Caco-2 (cell line): ENCODE data around the gene KRT77. TPM values are rescaled to one million over a fixed set of nuclear protein-coding genes. Genes with fewer than 3 reads are reported as not detected.

Source experiments
- BruUV-seq: library from RNA; stranded (reverse); fragments of 400-500 nt; replicated peaks from 2 replicates; lab custom pipeline; 2021; lab: Mats Ljungman, UMichigan
- CTCF ChIA-PET: fragments of 300-600 bp; sonication (Branson Sonifier 250); formaldehyde crosslinking; loops from one replicate; lab custom pipeline; 2022; ENCODE audit warnings: antibody characterized with exemption; lab: Charles Lee
- POLR2A ChIA-PET: fragments of 300-600 bp; sonication (Branson Sonifier 250); formaldehyde crosslinking; loops from one replicate; lab custom pipeline; 2022; ENCODE audit warnings: antibody characterized with exemption; lab: Charles Lee
- DNase-seq, 2 experiments: peaks; one replicate each; pipeline versions ENCODE4 v3.0.0 to v3.0.0-alpha.2; 2020 to 2022
- H3K27me3 ChIP-seq: replicated peaks from 2 replicates; pipeline ENCODE4 v1.6.0; 2011; ENCODE audit warnings: low read length; ENCODE audit not compliant: control insufficient read depth, insufficient read depth
- H3K36me3 ChIP-seq: 2 replicates; pipeline ENCODE4 v1.5.1; 2011; ENCODE audit warnings: low read length; ENCODE audit not compliant: control insufficient read depth, insufficient read depth
- H3K4me1 ChIP-seq: fragments of 250-450 bp; sonication (Bioruptor Pico); 2 replicates; pipeline ENCODE4 v1.5.1; 2020; ENCODE audit warnings: mild to moderate bottlenecking
- H3K4me3 ChIP-seq: 2 replicates; pipeline ENCODE4 v1.5.1; 2011; ENCODE audit warnings: low read depth, mild to moderate bottlenecking, control low read depth, low read length
- H3K9me3 ChIP-seq: fragments of 250-450 bp; sonication (Bioruptor Pico); 2 replicates; pipeline ENCODE4 v1.5.1; 2020; ENCODE audit warnings: mild to moderate bottlenecking, moderate library complexity
- H3K27ac Mint-ChIP-seq: one replicate; pipeline ENCODE4 v1.8.0; 2022; ENCODE audit warnings: mixed read lengths; ENCODE audit not compliant: unreplicated experiment
- H3K27me3 Mint-ChIP-seq: one replicate; pipeline ENCODE4 v1.8.0; 2022; ENCODE audit warnings: mixed read lengths; ENCODE audit not compliant: insufficient read depth, unreplicated experiment
- H3K36me3 Mint-ChIP-seq: one replicate; pipeline ENCODE4 v1.8.0; 2022; ENCODE audit warnings: mild to moderate bottlenecking, mixed read lengths; ENCODE audit not compliant: insufficient read depth, unreplicated experiment
- H3K4me1 Mint-ChIP-seq: one replicate; pipeline ENCODE4 v1.8.0; 2022; ENCODE audit warnings: low read depth, mixed read lengths; ENCODE audit not compliant: unreplicated experiment
- H3K4me3 Mint-ChIP-seq: one replicate; pipeline ENCODE4 v1.8.0; 2022; ENCODE audit warnings: mild to moderate bottlenecking, moderate library complexity, mixed read lengths; ENCODE audit not compliant: unreplicated experiment
- H3K9me3 Mint-ChIP-seq: one replicate; pipeline ENCODE4 v1.8.0; 2022; ENCODE audit warnings: mixed read lengths; ENCODE audit not compliant: unreplicated experiment
- CTCF ChIP-seq, 2 experiments: fragments of 200-600 bp in 1 of 2; IDR thresholded peaks; 1 replicate in 1 of 2; 2 replicates in 1 of 2; pipeline versions ENCODE4 v1.5.1 to v1.8.0; 2011 to 2022; ENCODE audit warnings: antibody characterized with exemption in 1 of 2, control low read depth in 1 of 2, inconsistent platforms in 1 of 2, low read depth in 1 of 2, low read length in 1 of 2, mild to moderate bottlenecking in 1 of 2, moderate library complexity in 1 of 2; ENCODE audit not compliant: insufficient read depth in 1 of 2, severe bottlenecking in 1 of 2, unreplicated experiment in 1 of 2
- intact Hi-C: fragments of 100-400 bp; cut with micrococcal nuclease; formaldehyde crosslinking; loops from one replicate; pipeline ENCODE4 v1.10.0; 2022; ENCODE audit not compliant: unreplicated experiment
- total RNA-seq: library from RNA; stranded (reverse); gene quantifications from 2 replicates; pipeline ENCODE4 v1.2.3, GENCODE V29; 2022

Gene KRT77
- total RNA-seq, 1 experiment from 2014 or later = not detected

DNA sequence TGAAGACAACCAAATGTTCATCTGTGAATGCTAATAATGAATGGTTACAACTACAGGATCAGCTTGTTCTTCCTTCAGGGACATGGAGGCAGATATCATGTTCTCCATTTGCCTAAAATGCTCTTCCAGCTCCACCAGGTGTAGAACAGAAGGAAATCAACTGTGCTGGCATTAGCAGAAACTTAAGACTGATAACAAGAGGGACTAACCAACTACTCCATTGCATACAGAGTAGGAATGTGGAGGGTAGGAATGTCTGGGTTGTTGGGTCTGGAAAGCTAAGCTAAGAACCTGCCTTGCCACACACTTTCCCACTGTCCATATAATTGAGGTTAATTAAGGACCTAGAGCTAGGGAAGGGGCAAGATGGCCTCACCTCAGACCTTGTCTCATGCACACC is 39.9 kb downstream of the KRT77 start:
- Histone ChIP-seq H3K4me3 (no peak overlapping the region), H3K27me3 (no peaks in the 10 kb centered on the region; the same call in 1 of the 2 replicates), H3K9me3 (no peaks in the 10 kb centered on the region), H3K36me3 (no peaks in the 10 kb centered on the region), H3K4me1 (no peaks in the 10 kb centered on the region)
- no peaks in the 10 kb centered on the region for H3K36me3 Mint-ChIP-seq
- no peak for TF ChIP-seq CTCF (IDR thresholded peaks at IDR 0.05; ENCODE audit: insufficient read depth in 1 of 2, low read depth in 1 of 2, low read length in 1 of 2, severe bottlenecking in 1 of 2, unreplicated experiment in 1 of 2)
- DNase-seq = no peak
- intact Hi-C loops = no loop called here
- no peak overlapping the region for H3K4me3 Mint-ChIP-seq
- peaks cover 28% of the 10 kb centered on the region for H3K27me3 Mint-ChIP-seq
- H3K4me1 Mint-ChIP-seq = no peaks in the 10 kb centered on the region
- H3K9me3 Mint-ChIP-seq = no peaks in the 10 kb centered on the region
- H3K27ac Mint-ChIP-seq = no peak overlapping the region
- CTCF ChIA-PET = no interaction called here
- POLR2A ChIA-PET = no interaction called here
- BruUV-seq = no TSS peak

DNA sequence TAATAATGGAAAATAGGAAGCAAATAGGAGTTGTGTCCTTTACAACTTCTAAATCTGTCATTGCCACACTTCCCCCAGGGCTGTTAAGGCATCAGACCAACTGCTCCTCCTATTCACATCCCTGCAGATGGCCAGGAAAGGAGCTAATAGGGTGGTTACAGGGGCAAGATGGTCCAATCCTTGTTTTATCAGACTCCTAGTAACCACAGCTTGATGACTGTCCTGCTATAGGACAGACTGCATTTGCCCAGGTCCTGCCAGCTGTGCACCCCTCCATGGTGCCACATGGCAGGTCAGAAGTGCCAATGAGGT is 40.5 kb downstream of the KRT77 start:
- Histone ChIP-seq H3K36me3 (no peaks in the 10 kb centered on the region), H3K4me3 (no peak overlapping the region), H3K27me3 (no peaks in the 10 kb centered on the region; the same call in 1 of the 2 replicates), H3K4me1 (no peaks in the 10 kb centered on the region), H3K9me3 (no peaks in the 10 kb centered on the region)
- no peaks in the 10 kb centered on the region for H3K36me3 Mint-ChIP-seq
- no TSS peak for BruUV-seq
- CTCF ChIA-PET = no interaction called here
- no peaks in the 10 kb centered on the region for H3K9me3 Mint-ChIP-seq
- no peak overlapping the region for H3K27ac Mint-ChIP-seq
- DNase-seq = no peak
- no peak for TF ChIP-seq CTCF (IDR thresholded peaks at IDR 0.05; ENCODE audit: insufficient read depth in 1 of 2, low read depth in 1 of 2, low read length in 1 of 2, severe bottlenecking in 1 of 2, unreplicated experiment in 1 of 2)
- H3K4me3 Mint-ChIP-seq = no peak overlapping the region
- POLR2A ChIA-PET = no interaction called here
- no peaks in the 10 kb centered on the region for H3K4me1 Mint-ChIP-seq
- intact Hi-C loops = no loop called here
- peaks cover 23% of the 10 kb centered on the region for H3K27me3 Mint-ChIP-seq

DNA sequence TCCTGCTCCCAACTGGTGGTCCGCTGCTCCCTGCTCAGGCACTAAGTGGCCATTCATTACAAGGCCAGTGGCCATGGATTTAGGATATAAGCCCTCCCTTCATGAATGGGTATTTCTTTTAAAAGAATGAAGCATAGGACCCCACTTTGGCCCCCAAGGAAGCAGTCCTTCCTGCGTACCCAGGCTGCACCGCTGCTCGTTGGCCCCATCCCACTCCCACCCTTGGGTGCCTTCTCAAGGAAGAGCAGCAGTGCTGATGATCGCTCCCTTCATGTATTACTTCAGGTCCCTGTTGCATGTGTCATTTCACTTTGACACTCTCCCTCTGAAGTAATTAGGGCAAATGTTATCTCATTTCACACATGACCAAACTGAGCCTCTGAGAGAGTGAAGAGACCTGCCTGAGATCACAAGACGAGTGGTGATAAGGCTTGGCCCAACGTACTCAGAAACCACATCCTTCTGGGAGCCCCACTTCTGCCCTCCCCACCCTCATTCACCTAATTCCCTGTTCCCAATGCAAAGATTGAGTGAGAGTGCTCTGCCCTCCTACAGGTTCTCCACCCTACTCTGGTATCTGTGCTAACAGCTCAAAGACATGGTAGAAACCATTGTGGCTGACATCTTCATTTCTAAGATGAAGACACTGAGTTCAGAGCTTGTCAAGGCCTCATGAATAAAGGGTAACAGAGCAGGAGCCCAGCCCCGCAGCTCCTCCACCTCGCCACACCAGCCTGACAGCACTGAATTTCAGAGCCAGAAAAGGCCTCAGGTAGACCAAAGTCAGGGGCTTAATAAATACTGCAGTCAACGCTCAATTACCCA is 41.0 kb downstream of the KRT77 start:
- peaks cover 26% of the 10 kb centered on the region for H3K27me3 Mint-ChIP-seq
- H3K9me3 Mint-ChIP-seq = no peaks in the 10 kb centered on the region
- intact Hi-C loops = no loop called here
- no peaks in the 10 kb centered on the region for H3K36me3 Mint-ChIP-seq
- Histone ChIP-seq H3K4me3 (no peak overlapping the region), H3K27me3 (no peaks in the 10 kb centered on the region; the same call in none of the 2 replicates), H3K9me3 (no peaks in the 10 kb centered on the region), H3K4me1 (no peaks in the 10 kb centered on the region), H3K36me3 (no peaks in the 10 kb centered on the region)
- CTCF ChIA-PET = no interaction called here
- no peak for TF ChIP-seq CTCF (IDR thresholded peaks at IDR 0.05; ENCODE audit: insufficient read depth in 1 of 2, low read depth in 1 of 2, low read length in 1 of 2, severe bottlenecking in 1 of 2, unreplicated experiment in 1 of 2)
- DNase-seq = no peak
- BruUV-seq = no TSS peak
- POLR2A ChIA-PET = no interaction called here
- no peak overlapping the region for H3K27ac Mint-ChIP-seq
- no peaks in the 10 kb centered on the region for H3K4me1 Mint-ChIP-seq
- no peak overlapping the region for H3K4me3 Mint-ChIP-seq
